GM12878 (cell line): ENCODE measurements around the gene KRTAP10-6.

Experiments
- BRCA1 ChIP-seq: IDR thresholded peaks from 2 replicates; pipeline ENCODE4 v1.6.1; 2011; ENCODE audit warnings: low read depth, low read length, improper control_type of control experiment
- EZH2 ChIP-seq: IDR thresholded peaks from 2 replicates; pipeline ENCODE4 v1.6.1; 2012; ENCODE audit warnings: low read depth, mild to moderate bottlenecking, control low read depth, inconsistent platforms, low read length, borderline replicate concordance; ENCODE audit not compliant: control insufficient read depth
- PAX5 ChIP-seq: IDR thresholded peaks from 2 replicates; pipeline ENCODE4 v1.6.1; 2011; ENCODE audit warnings: low read depth, low read length, borderline replicate concordance
- SP1 ChIP-seq: IDR thresholded peaks from one replicate; pipeline ENCODE4 v1.6.1; 2011; ENCODE audit warnings: low read depth, low read length

DNA sequence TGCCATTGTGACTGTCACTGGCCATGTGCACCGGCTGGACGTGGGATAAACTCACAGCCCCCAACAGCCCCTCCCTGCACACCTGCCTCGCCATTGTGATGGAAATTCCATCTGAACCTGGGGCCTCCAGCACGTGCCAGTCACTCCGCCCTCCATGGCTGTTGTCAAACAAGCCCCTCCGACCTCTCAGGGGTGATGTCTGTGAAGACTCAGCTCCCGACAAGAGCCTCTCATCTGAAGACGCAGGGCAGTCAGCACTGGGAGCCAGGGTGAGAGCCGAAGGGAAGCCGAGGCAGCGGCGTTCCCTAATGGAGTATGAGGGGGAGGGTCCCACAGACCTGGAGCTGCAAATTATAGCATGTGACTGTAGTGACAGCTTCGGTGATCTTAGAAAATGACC is 39.6 kb downstream of the KRTAP10-6 start:
- TF ChIP-seq PAX5 (no peak), BRCA1 (no peak), EZH2 (no peak), SP1 (no peak)
